Heart left ventricle (tissue), 16 donors: ENCODE measurements around the gene ANKH. TPM values are rescaled to one million over a fixed set of nuclear protein-coding genes. Genes with fewer than 3 reads are reported as not detected.

ENCODE experiments used
- ATAC-seq, 4 donors: fragments of 200-7000 bp; cut with Tn5 transposase; one replicate each; pipeline ENCODE4 v1.9.1; 2020 to 2022; ENCODE audit warnings: moderate library complexity in 4 of 4, mild to moderate bottlenecking in 3 of 4, moderate number of reproducible peaks in 1 of 4
- DNase-seq, 5 donors: peaks; one replicate each; pipeline ENCODE4 v3.0.0-alpha.2; 2020
- H3K27ac ChIP-seq, 12 donors: fragments of 200-600 bp; sonication (generic) in 4 of 12; one replicate each; pipeline versions ENCODE4 v1.5.0 to v1.8.0; 2016 to 2022; ENCODE audit warnings: mild to moderate bottlenecking in 2 of 12
- H3K27me3 ChIP-seq, 9 donors: fragments of 200-600 bp; sonication (generic) in 2 of 9; one replicate each; pipeline versions ENCODE4 v1.5.1 to v1.8.0; 2016 to 2022; ENCODE audit warnings: mild to moderate bottlenecking in 3 of 9
- H3K36me3 ChIP-seq, 9 donors: fragments of 200-600 bp; sonication (generic) in 2 of 9; one replicate each; pipeline versions ENCODE4 v1.5.0 to v1.8.0; 2018 to 2022; ENCODE audit warnings: mild to moderate bottlenecking in 2 of 9
- H3K4me1 ChIP-seq, 12 donors: fragments of 200-600 bp; sonication (generic) in 4 of 12; one replicate each; pipeline versions ENCODE4 v1.5.0 to v1.8.0; 2016 to 2022; ENCODE audit warnings: mild to moderate bottlenecking in 3 of 12
- H3K4me3 ChIP-seq, 12 donors: fragments of 200-600 bp; sonication (generic) in 4 of 12; one replicate each; pipeline versions ENCODE4 v1.5.0 to v1.8.0; 2017 to 2022; ENCODE audit warnings: mild to moderate bottlenecking in 9 of 12, moderate library complexity in 4 of 12
- H3K9me3 ChIP-seq, 12 donors: fragments of 200-600 bp; sonication (generic) in 4 of 12; one replicate each; pipeline versions ENCODE4 v1.5.0 to v1.8.0; 2016 to 2022; ENCODE audit warnings: mild to moderate bottlenecking in 1 of 12
- CTCF ChIP-seq, 12 donors: fragments of 200-600 bp; sonication (generic) in 4 of 12; IDR thresholded peaks; one replicate each; pipeline versions ENCODE4 v1.5.0 to v1.8.0; 2018 to 2022; ENCODE audit warnings: antibody characterized with exemption in 12 of 12, mild to moderate bottlenecking in 5 of 12
- POLR2A ChIP-seq, 2 donors: fragments of 450-650 bp; IDR thresholded peaks; one replicate each; pipeline ENCODE4 v1.6.1; 2017; ENCODE audit warnings: antibody characterized with exemption in 2 of 2, mild to moderate bottlenecking in 2 of 2, moderate library complexity in 2 of 2
- WGBS, 4 donors: extraction: QIAGEN DNeasy Blood & Tissue Kit in 2 of 4; methylation state at CpG; one replicate each; pipeline versions ENCODE4 v1.1.5 to v1.1.7; 2013 to 2018; 5-methylcytosine and 5-hydroxymethylcytosine counted together
- intact Hi-C, 10 donors: fragments of 100-400 bp; cut with DNase I; formaldehyde crosslinking; loops; one replicate each; pipeline versions ENCODE4 v1.11.1 to v1.14.2; 2022
- polyA plus RNA-seq, 2 donors: library from polyadenylated mRNA; stranded (reverse); fragments of 200-250 nt; gene quantifications; one replicate each; pipeline ENCODE4 v1.2.3, GENCODE V29; 2013
- total RNA-seq, 9 donors: library from RNA; depleted of rRNA in 2 of 9; stranded (reverse); fragments of >200 nt in 2 of 9; fragmentation: NEBNext Ultra II Directional in 3 of 9; extraction: Animal tissue kit (Norgen Biotek cat#: 25700) in 3 of 9; gene quantifications; one replicate each; pipeline versions ENCODE4 v1.1.0 to v1.2.4, GENCODE V29; 2016 to 2023
- donor health status: ischemic (EF 13 %, LVEDD 7.1; RV severe dilation, severe dysfunction).
- donor health status: healthy with polysubstance abuse.
- donor health status: DM: no; HTN: yes; CAD: no.
- donor health status: DM: no; HTN: no; CAD: no.
- donor health status: ischemic (EF 25% LVEDD 6.9; RV normal size, moderate dysfunction).
- donor health status: ischemic (EF 25% LVEDD 5.7; RV mildly dilated, moderate dysfunction).
- donor health status: healthy.
- donor health status: DM: yes; HTN: yes; CAD: no.
- donor health status: ischemic (EF 35%, LVEDD 5.7; RV mildly dilated, moderate dysfunction).
- donor health status: nonischemic (EF 11% LVEDD 7.7; RV severe dilation, severe dysfunction).
- donor health status: DM: yes; HTN: yes; CAD: no.
- donor health status: PGD.
- donor health status: ischemic (EF 29% LVEDD 5.4; RV normal size, mild dysfunction).
- donor health status: nonischemic (EF 23%, LVEDD 6.1; RV moderate dilation, normal function).

Gene ANKH
- total and polyA plus RNA-seq, 11 donors, result 54.1 to 260 (median 168) TPM

DNA sequence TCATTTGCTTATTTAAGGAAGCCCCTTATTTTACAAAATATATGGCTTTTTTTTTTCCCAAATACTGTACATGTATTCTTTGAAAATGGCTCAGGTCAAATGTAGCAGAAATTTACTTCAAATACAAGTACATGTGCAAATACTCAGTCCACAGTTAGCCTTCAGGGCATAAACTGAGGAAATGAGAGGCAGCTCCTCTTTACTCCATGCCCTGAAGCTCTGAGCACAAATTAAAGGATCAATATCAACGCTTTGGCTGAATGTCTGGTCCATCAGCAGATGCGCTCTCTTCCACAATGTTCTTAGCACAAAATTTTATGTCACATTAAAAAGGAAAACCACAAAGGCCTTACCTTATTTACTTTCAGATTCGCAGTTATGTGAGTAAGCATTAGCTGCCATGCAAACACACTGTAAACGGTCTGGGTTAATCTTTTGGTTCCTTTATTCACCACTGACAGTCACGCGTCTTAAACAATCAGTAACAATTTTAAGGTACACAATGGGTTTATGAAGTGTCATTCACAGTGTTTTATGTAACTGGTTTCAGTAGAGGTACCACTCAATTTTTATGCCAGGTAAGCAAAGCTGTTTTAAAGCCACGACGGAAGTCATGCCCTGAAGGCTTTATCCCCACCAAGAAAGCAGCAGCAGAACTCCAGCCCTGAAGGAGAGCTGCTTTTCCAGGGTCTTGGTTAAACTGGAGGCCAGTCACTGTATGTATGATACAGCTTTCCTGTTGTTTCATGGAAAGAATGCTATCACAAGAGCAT, 103.7 kb downstream of the ANKH start:
- DNase-seq, result no peak
- no peaks in the 10 kb centered on the region for H3K27me3 ChIP-seq
- no peak for TF ChIP-seq POLR2A (IDR thresholded peaks at IDR 0.05)
- no peak for TF ChIP-seq CTCF (IDR thresholded peaks at IDR 0.05)
- H3K9me3 ChIP-seq, result no peaks in the 10 kb centered on the region
- H3K4me1 ChIP-seq, result peaks cover 0 to 25% (median 6%) of the 10 kb centered on the region in 12 donors
- no peak overlapping the region for H3K4me3 ChIP-seq
- H3K27ac ChIP-seq, result peak overlapping the region in 3 of 12 donors; percentile 6 to 39 (median 16)
- ATAC-seq, result peak in 1 of 4 donors; percentile 28
- whole genome bisulfite sequencing, 4 donors, result 51 to 86% (median 81%) methylated on average over 8 of the region's 8 CpGs
- H3K36me3 ChIP-seq, result peaks cover 0 to 43% (median 10%) of the 10 kb centered on the region in 9 donors
- intact Hi-C loops, result loop anchor here in 1 of 10 donors (5.0 kb wide), 1 partner anchor 34 kb away; no protein-coding TSS in a partner anchor

- intact Hi-C loops, result loop anchor here in 1 of 10 donors (5.0 kb wide), 1 partner anchor 35 kb away; no protein-coding TSS in a partner anchor
- H3K4me3 ChIP-seq, result no peak overlapping the region
- H3K36me3 ChIP-seq, result peaks cover 0 to 43% (median 10%) of the 10 kb centered on the region in 9 donors
- H3K27ac ChIP-seq, result no peak overlapping the region
- TF ChIP-seq CTCF (IDR thresholded peaks at IDR 0.05), result no peak
- no peak for TF ChIP-seq POLR2A (IDR thresholded peaks at IDR 0.05)
- DNase-seq (no peak), ATAC-seq (no peak)
- no peaks in the 10 kb centered on the region for H3K9me3 ChIP-seq
- 87 to 89% (median 88%) methylated on average over 5 of the region's 5 CpGs for WGBS, 4 donors
- H3K4me1 ChIP-seq, result peaks cover 0 to 32% (median 7%) of the 10 kb centered on the region in 12 donors
- no peaks in the 10 kb centered on the region for H3K27me3 ChIP-seq
Measured at GRCh38 chr5:14767053-14767452, 104.5 kb downstream of the ANKH start.

GRCh38 chr5:14766584-14766983, 105.0 kb downstream of the ANKH start:
- H3K27ac ChIP-seq, result peak overlapping the region in 1 of 12 donors; percentile 4
- H3K9me3 ChIP-seq, result no peaks in the 10 kb centered on the region
- no peak overlapping the region for H3K4me3 ChIP-seq
- no peak for ATAC-seq
- no peaks in the 10 kb centered on the region for H3K27me3 ChIP-seq
- TF ChIP-seq CTCF (IDR thresholded peaks at IDR 0.05) (no peak), POLR2A (IDR thresholded peaks at IDR 0.05) (no peak)
- DNase-seq, result no peak
- peaks cover 0 to 34% (median 6%) of the 10 kb centered on the region in 12 donors for H3K4me1 ChIP-seq
- WGBS, 4 donors, result 50 to 70% (median 54%) methylated on average over 1 of the region's 1 CpG
- intact Hi-C loops, result loop anchor here in 1 of 10 donors (5.0 kb wide), 1 partner anchor 36 kb away; no protein-coding TSS in a partner anchor
- H3K36me3 ChIP-seq, result peaks cover 0 to 43% (median 10%) of the 10 kb centered on the region in 9 donors

DNA sequence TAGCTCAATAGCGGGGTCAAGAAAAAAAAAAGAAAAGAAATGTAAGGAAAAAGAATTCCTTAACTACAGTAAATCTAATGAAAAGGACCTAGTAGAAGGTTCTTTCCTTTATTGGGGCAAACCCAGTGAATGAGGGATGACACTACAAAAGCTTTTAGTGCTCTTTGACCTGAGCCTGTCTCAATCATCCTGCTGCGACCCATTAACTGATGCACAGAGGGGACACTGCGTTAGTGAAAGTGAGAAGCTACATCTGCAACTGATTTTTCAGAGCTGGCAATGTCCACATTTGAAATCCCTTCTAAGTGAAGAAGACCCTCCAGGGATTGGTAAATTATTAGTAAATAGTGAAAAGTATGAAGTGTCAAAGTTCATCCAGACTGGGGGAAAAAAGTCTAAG, 106.0 kb downstream of the ANKH start:
- no peak for ATAC-seq
- WGBS, 4 donors, result 72 to 83% (median 79%) methylated on average over 3 of the region's 3 CpGs
- no peak overlapping the region for H3K4me3 ChIP-seq
- DNase-seq, result no peak
- no peaks in the 10 kb centered on the region for H3K9me3 ChIP-seq
- no peak overlapping the region for H3K27ac ChIP-seq
- TF ChIP-seq POLR2A (IDR thresholded peaks at IDR 0.05) (no peak), CTCF (IDR thresholded peaks at IDR 0.05) (no peak)
- peaks cover 0 to 43% (median 10%) of the 10 kb centered on the region in 9 donors for H3K36me3 ChIP-seq
- intact Hi-C loops, result loop anchor here in 1 of 10 donors (5.0 kb wide), 1 partner anchor 37 kb away; no protein-coding TSS in a partner anchor
- no peaks in the 10 kb centered on the region for H3K27me3 ChIP-seq
- peaks cover 0 to 36% (median 8%) of the 10 kb centered on the region in 12 donors for H3K4me1 ChIP-seq
